ENCODE results near the gene PLCH1. TPM values are rescaled to one million over a fixed set of nuclear protein-coding genes. Genes with fewer than 3 reads are reported as not detected.

The PLCH1 gene
- total and polyA plus RNA-seq, 4 donors = 0.03 to 1.0 (median 0.22) TPM

- TF ChIP-seq ZBTB33 (IDR thresholded peaks at IDR 0.05) (no peak), RXRA (IDR thresholded peaks at IDR 0.05) (no peak)
Observed at GRCh38 chr3:155335724-155336354, 409.0 kb downstream of the PLCH1 start (continued).

- Histone ChIP-seq H3K9ac (ENCODE audit: low read depth in 1 of 2, low read length in 2 of 2) (no peak overlapping the region), H3K27ac (ENCODE audit: low read depth in 1 of 2, low read length in 2 of 2) (no peak overlapping the region), H3K27me3 (ENCODE audit: control insufficient read depth in 4 of 4, insufficient read depth in 4 of 4, low read length in 3 of 4) (no peaks in the 10 kb centered on the region), H3K4me3 (ENCODE audit: low read depth in 1 of 3, low read length in 3 of 3) (no peak overlapping the region), H3K36me3 (ENCODE audit: control insufficient read depth in 4 of 4, insufficient read depth in 3 of 4, low read depth in 1 of 4, low read length in 3 of 4) (no peaks in the 10 kb centered on the region), H3K4me1 (ENCODE audit: control insufficient read depth in 4 of 4, insufficient read depth in 4 of 4, low read length in 3 of 4) (no peaks in the 10 kb centered on the region), H3K9me3 (ENCODE audit: control insufficient read depth in 4 of 4, low read length in 3 of 4) (no peaks in the 10 kb centered on the region)
- WGBS = 71% methylated on average over 6 of the region's 6 CpGs
- TF ChIP-seq EGR1 (IDR thresholded peaks at IDR 0.05; ENCODE audit: low read depth in 2 of 2) (no peak), RAD21 (IDR thresholded peaks at IDR 0.05) (no peak), HNF4G (IDR thresholded peaks at IDR 0.05) (no peak), TAF1 (conservative IDR thresholded peaks at IDR 0.05) (no peak), HNF4A (conservative IDR thresholded peaks at IDR 0.05) (no peak), GABPA (IDR thresholded peaks at IDR 0.05 in 1 of 2, conservative IDR thresholded peaks at IDR 0.05 in 1 of 2) (no peak), YY1 (IDR thresholded peaks at IDR 0.05) (no peak), FOXA1 (IDR thresholded peaks at IDR 0.05) (no peak), FOXA2 (IDR thresholded peaks at IDR 0.05) (no peak), RXRA (IDR thresholded peaks at IDR 0.05) (no peak), SP1 (IDR thresholded peaks at IDR 0.05) (no peak), ATF3 (IDR thresholded peaks at IDR 0.05) (no peak), ZBTB33 (IDR thresholded peaks at IDR 0.05) (no peak), REST (IDR thresholded peaks at IDR 0.05) (no peak), NR2F2 (IDR thresholded peaks at IDR 0.05) (no peak), CTCF (IDR thresholded peaks at IDR 0.05; ENCODE audit: low read depth, low read length, missing input control) (no peak)
- DNase-seq (ENCODE audit: low spot score) = no peak
Observed at GRCh38 chr3:155334914-155335723, 409.8 kb downstream of the PLCH1 start.
